ENCODE measurements around the gene BLVRB.
"Not testable (repeated sequence)": the region's sequence is repeated elsewhere in the genome, so short reads cannot be mapped to it uniquely, and the experiment has no call there.

The BLVRB gene

DNA sequence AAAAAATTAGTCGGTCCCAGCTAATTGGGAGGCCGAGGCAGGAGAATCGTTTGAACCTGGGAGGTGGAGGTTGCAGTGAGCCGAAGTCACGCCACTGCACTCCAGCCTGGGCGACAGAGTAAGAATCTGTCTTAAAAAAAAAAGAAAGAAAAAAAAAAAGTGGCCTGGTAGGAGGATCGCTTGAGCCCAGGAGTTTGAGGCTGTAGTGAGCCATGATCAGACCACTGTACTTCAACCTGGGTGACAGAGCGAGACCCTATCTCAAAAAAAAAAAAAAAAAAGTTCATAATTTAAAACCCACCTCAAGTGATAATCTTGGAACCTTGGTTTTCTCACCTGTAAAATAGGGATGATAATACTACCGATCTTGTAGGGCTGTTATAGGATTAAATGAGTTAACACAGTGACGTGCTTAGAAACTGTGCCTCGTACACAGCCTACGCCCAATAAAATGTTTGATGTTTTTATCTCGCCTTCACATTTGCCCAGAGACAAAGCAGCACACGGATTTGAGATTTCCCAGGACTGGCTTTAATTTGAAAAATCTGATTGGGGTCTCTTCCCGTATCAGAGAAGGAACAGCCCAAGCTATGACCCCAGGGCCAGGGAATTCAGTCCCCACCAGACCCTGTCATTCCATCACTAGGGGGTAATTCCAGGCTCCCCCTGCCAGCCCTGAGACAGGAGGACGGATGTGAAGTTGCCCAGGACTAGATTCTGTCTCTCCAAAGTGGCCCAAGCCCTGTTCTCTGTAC is 43.4 kb downstream of the BLVRB start:
- no peak for DNase-seq (ENCODE audit: low spot score)

GRCh38 chr19:40420766-40421765 is 44.5 kb downstream of the BLVRB start:
- peak; percentile 73 for DNase-seq (ENCODE audit: low spot score)

DNA sequence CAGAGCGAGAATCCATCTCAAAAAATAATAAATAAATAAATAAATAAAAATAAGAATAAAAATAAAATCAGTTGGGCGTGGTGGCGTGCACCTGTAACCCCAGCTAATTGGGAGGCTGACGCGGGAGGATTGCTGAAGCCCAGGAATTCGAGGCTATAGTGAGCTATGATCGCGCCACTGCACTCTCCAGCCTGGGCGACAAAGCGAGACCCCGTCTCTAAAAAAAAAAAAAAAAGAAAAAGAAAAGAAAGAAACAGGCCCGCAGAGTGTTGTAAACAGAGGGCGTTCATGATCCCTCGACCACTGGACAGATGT is 45.1 kb downstream of the BLVRB start:
- no peak for DNase-seq (ENCODE audit: low spot score)

DNA sequence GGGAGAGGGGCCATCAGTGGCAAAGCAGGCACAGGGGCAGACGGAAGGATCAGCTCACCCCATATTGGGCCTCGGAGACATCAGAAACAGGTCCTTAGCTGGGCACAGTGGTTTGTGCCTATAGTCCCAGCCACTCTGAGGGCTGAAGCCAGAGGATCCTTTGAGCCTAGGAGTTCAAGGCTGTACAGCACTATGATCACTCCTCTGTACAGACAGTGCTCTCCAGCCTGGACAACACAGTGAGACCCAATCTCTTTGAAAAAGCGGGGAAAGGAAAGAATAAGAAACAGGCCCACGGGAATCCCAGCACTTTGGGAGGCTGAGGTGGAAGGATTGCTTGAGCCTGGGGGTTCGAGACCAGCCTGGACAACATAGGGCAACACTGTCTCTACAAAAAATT is 45.8 kb downstream of the BLVRB start:
- DNase-seq (ENCODE audit: low spot score), result no peak

DNA sequence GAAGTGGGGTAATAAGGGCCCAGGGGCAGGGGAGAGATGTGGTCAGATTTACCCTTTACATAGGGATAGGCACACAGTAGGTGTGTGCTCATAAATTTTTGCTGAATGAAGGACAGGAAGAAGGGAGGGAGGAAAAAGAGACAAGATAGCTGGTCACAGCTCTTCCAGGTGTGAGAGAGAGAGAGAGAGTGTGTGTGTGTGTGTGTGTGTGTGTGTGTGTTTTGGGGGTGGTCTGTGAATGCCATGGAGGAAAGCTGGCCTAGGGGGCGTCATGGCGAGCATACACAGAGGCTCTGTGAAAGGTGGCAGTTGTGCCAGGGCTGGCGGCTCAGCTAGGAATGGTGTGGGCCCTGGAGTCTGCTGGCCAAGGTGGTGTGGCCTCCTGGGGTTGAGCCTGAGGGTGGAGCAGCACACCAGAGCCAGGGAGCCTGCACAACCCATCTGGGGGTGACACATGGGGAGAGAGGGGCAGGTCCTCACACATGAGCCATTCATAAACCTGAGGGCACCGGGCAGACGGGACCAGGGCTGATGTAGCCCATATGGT is 46.4 kb downstream of the BLVRB start:
- no peak for DNase-seq (ENCODE audit: low spot score)

DNA sequence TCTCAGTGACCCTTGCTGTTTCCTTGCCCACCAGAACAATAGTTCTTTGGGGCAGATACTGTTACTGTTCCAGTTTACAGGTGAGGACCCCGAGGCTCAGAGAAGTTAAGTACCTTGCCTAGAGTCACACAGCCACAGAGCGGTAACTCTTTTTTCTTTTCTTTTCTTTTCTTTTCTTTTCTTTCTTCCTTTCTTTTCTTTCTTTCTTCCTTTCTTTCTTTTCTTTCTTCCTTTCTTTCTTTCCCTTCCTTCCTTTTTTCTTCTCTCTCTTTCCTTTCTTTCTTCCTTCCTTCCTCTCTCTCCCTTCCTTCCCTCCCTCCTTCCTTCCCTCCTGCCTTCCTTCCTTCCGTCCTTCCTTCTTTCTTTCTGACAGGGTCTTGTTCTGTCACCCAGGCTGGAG is 47.5 kb downstream of the BLVRB start:
- no peak for DNase-seq (ENCODE audit: low spot score)

DNA sequence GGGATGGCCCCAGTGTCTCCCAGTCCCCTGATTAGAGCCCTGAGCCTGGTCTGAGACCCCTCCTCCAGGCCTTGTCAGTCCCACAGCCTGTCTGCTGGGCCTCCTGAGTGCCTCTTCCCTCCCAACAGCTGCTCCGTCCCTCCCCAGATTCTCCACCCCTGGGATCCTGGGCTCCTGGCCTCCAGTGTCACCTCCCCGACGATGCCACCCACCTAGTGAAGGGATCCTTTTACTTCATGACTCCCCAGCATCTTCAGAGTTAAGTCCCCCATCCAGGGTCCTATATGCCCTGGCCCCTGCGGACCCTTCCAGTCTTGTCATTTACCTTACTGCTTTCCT is 47.9 kb downstream of the BLVRB start:
- DNase-seq (ENCODE audit: low spot score), result no peak

DNA sequence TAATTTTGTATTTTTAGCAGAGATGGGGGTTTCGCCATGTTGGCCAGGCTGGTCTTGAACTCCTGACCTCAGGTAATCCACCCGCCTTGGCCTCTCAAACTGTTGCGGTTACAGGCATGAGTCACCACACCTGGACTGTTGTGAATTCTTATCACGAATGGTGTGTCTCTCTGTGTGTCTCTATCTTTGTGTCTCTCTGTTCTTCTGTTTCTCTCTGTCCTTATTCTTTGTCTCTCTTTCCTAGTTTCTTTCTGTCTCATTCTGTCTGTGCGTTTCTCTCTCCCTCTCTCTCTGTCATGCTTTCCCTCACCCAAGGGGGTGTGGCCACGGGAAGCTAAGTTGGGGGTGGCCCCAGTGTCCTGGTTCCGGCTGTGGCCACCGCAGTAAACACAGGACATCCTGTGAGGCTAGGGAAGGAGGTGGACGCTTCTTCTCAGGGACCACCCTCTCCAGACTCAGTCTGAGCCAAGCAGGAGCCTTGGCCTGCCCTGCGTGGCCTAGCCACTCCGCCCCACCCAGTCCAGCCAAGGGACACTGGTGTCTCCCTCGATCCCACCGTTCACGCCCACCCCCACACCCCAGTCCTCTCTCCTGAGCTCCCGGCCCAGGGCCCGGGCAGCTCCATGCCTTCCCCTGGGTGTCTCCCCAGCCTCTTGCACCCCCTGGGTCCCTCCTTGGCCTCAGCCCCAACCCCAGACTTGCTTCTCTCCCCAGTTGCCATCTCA is 48.5 kb downstream of the BLVRB start:
- no peak for DNase-seq (ENCODE audit: low spot score)

DNA sequence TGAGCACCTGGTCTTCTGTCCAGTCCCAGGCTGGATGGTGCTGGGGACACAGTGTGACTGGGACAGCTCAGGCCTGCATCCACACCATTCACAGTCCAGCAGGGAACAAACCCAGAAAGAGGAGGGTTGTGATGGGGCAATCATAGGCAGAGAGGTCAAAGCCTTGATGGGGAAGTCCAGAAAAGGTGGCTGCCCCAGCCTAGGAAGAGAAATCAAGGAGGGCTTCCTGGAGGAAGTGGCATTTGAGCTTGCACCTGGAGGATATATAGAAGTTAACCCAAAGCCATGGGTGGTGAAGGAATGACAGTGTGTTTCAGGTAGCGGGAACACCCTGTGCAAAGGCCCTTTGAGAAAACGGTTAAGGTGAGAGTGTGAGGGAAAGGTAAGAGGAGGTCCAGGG is 49.8 kb downstream of the BLVRB start:
- no peak for DNase-seq (ENCODE audit: low spot score)

GRCh38 chr19:40414542-40415535 is 50.7 kb downstream of the BLVRB start:
- DNase-seq (ENCODE audit: low spot score), result no peak

DNA sequence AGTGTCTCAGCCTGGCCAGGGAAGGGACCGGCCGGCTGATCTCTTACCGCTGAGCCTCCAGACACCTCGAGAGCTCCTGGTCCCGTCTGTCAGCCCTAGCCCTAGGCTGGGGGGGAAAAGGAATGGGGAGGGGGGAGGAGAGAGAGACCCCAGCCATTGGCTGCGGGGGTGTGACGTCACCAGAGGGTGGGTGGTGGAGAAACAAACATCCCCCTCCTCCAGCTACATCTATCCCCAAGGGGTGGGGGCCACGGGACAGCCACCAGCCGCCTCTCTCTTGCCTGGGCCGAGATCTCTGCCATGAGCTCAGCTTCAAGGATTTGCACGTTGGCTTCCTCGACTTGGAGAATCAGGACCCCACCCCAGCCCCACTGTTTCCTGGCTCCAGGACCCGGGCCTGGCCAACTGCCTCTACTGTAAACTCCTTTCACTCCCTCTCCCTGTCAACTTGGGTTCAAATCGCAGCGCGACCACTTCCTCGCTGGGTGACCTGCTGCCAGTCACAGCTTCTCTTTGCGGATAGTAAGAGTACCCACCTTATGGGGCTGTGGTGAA is 52.2 kb downstream of the BLVRB start, which contains the start of gene PRX:
Gene PRX, minus strand, starts transcription at position 88 of the 555 bp plus-strand sequence. CDS start 5,446 bp downstream, outside the sequence.
- DNase-seq (ENCODE audit: low spot score), result no peak

- no peak for DNase-seq (ENCODE audit: low spot score)
These were observed 52.7 kb downstream of the BLVRB start for GRCh38 chr19:40412866-40413265.

DNA sequence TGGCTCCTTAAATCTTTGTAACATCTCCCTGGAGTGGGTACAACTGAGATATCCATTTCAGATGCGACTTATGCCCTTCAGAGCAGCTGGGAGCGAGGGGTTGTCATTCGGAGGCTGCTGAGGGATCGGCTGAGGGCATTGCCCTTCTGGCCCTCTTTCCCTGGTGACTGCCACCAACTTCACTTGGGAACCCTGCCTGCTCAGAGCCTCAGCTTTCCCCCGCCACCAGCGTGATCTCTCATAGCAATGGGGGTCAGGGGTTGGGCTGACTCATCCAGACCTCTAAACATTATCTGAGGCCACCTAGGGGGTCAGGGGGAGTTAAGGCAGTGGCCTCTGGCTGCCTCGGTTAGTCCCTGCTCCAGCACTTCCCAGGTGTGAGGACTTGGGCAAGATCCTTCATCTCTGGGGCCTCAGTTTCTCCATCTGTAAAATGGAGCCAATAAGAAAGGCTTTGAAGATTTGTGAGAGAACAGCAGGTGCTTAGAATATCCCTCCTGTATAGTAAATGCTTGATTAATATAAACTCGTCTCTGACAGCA is 53.5 kb downstream of the BLVRB start:
- no peak for DNase-seq (ENCODE audit: low spot score)

DNA sequence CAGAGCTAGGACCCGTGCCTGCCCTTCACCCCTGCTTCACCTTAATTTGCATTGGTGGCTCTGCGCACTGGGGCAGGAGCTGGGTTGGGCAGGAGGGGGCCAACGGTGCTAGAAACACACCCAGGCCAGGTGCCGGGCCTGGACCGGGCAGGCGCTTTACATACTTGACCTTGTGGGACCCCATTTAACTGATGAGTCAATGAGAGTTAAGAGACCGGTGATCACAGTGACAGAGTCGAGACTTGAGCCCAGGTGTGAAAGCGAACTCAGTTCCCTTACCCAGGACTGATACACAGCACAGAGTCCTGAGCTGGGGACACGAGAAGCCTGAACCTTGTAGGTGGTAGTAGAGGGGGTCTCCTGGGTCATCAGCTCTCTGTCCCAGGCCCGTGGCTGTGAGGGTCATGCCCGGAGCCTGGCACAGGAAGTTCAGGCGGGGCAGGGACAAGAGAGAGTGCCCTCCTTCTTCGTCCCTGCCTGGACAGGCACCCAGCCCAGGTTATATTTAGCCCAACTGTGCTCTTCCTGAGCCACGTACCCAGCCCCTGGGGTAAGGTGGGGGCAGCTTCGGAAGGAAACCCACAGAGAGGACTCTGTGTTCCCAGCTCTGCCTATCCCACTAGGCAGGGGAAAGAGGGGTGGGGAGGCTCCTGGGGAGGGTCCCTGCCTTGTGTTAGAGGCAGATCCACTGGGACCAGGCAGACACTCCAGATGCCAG is 54.3 kb downstream of the BLVRB start:
- no peak for DNase-seq (ENCODE audit: low spot score)

DNA sequence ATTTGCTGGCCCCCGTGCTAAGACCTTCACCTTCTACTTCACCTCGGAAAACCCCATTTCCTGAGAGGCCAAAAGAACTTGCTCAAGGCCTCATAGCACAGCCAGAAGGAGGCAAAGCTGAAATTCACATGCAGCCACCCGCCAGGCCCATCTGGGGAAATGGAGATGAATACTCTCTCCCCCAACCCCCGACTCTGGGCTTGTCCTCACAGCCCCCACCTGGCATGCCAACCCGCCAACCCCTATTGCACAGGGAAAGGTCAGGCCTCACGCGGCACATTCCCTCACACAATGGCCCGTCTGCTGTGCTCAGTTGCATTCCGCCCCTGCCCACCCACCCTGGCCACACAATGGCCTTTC is 55.5 kb downstream of the BLVRB start:
- no peak for DNase-seq (ENCODE audit: low spot score)

DNA sequence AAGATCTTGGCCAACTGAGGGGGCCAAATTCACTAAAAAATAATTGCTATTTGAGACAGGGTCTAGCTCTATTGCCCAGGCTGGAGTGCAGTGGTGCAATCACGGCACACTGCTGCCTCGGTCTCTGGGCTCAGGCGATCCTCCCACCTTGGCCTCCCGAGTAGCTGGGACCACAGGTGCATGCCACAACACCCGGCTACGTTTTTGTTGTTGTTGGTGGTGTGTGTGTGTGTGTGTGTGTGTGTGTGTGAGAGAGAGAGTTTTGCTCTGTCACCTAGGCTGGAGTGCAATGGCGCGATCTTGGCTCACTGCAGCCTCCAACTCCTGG is 57.0 kb downstream of the BLVRB start:
- not testable (repeated sequence) for DNase-seq (ENCODE audit: low spot score)

DNA sequence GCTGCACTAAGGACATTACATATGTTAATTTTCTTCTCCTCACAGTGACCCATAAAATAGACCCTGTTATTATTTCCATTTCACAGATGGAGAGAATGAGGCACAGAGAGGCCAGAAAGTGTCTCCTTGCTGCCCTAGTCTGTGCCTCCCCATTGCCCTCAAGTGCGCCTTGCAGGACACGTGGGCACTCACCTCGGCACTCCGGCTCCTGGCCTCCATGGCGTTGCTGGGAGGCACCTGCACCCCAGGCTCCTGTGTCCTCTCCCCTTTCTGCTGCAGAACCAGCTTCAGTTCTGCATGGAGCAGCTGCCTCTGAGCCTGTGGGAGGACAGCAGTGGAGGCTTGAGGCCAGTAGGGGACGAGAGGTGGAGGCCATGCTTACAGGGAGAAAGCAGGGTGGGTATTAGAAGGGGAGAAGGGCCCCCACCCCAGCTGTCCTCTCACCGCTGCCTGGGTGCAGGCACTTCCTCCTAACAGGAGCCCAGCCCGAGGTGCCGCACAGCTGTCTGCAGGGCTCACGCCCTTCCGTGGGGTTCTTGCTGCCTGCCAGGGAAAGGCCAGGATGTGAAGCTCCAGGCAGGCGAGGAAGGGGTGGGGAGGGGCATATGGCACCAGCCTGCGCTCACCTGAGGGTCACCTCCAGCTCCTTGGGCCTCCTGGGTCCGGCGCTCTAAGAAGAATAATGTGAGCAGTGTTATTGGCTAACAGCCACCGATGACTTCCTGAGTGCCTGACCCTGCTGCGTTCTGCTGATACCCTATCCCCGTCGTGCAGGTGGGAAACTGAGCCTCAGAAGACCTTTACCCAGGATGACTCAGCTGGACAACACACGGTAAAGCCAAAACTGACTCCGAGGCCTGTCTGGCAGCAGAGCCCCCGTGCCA is 57.6 kb downstream of the BLVRB start:
- DNase-seq (ENCODE audit: low spot score), result no peak

GRCh38 chr19:40403262-40403984 is 62.1 kb downstream of the BLVRB start:
- peak; percentile 79 for DNase-seq (ENCODE audit: low spot score)

Data from CD4-positive, alpha-beta T cell treated with Interleukin-15 for 4 hours (primary cell).